Measurements from ENCODE around the gene NCS1. TPM values are rescaled to one million over a fixed set of nuclear protein-coding genes. Genes with fewer than 3 reads are reported as not detected.
"Not testable (repeated sequence)": the region's sequence is repeated elsewhere in the genome, so short reads cannot be mapped to it uniquely, and the experiment has no call there.

NCS1 gene
- total RNA-seq, 2 donors from 2014 or later: 14.0 to 30.4 TPM

DNA sequence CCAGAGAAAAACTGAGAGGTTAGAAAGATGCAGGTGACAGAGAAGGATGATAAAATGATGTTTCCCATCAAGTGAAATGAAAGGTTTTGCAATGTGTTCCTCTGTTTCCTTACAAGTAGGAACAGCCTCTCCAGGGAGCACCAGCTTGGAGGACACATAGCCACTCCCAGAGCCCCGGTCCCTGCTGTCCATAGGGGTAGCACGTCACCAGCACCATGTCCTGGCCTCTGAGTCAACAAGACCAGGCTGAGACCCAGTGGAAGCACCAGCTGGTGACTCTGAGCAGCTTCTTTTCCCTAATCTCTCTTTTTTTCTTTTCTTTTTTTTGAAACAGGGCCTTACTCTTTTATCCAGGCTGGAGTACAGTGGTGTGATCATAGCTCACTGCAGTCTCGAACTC, 73.9 kb downstream of the NCS1 start:
- H3K27ac Mint-ChIP-seq: no peak overlapping the region
- ATAC-seq (replicated peaks): no peak
- H3K4me1 Mint-ChIP-seq: peaks cover 9% of the 10 kb centered on the region
- H3K27me3 Mint-ChIP-seq: no peaks in the 10 kb centered on the region
- H3K9me3 Mint-ChIP-seq: no peaks in the 10 kb centered on the region
- H3K36me3 Mint-ChIP-seq (ENCODE audit: low read depth): no peaks in the 10 kb centered on the region
- no peak overlapping the region for H3K4me3 Mint-ChIP-seq

DNA sequence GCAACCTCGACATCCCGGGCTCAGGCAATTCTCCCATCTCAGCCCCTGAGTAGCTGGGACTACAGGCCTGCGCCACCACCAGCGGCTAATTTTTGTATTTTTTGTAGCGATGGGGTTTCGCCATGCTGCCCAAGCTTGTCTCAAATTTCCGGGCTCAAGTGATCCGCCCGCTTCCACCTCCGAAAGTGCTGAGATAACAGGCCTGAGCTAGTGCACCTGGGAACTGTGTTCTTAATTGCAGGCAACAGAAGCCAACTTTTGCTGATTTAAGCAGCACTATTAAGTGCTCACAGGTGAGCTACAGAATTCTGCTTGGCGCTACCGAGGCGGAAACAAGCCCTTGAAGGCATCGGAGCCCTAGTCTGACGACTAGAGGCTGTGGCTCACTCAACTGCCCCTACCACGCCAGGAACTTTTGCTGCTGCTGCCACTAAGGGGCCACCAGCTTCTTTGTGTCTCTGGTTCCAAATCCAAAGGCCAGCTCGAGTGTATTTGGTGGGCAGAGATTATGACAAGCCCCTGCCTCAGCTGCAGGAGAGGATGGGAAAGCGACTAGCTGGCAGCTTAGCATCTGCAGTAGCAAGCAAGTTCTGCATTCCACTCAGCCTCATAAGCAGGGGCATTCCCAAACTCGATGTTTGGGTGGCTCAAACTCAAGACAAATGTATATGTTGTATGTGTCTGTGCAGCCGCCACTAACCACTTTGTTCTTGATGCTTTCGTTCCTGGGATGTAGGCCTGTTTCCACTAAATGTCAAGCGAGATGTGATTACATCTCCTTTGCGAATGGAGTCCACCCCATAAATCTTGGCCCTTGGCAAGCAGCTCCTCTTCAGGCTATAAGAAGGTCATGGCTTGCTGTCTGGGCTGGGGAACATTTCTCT, 82.8 kb downstream of the NCS1 start:
- H3K9me3 Mint-ChIP-seq: no peaks in the 10 kb centered on the region

GRCh38 chr9:130255631-130256134, 83.5 kb downstream of the NCS1 start:
- Mint-ChIP-seq H3K27me3 (peaks cover 17% of the 10 kb centered on the region), H3K4me1 (no peaks in the 10 kb centered on the region), H3K9me3 (no peaks in the 10 kb centered on the region), H3K36me3 (ENCODE audit: low read depth) (no peaks in the 10 kb centered on the region), H3K27ac (no peak overlapping the region), H3K4me3 (no peak overlapping the region)
- ATAC-seq (replicated peaks): no peak

More for the DNA sequence above, 82.8 kb downstream of the NCS1 start:
- H3K4me1 Mint-ChIP-seq: no peaks in the 10 kb centered on the region
- H3K4me3 Mint-ChIP-seq: no peak overlapping the region
- no peaks in the 10 kb centered on the region for H3K36me3 Mint-ChIP-seq (ENCODE audit: low read depth)
- H3K27me3 Mint-ChIP-seq: peaks cover 12% of the 10 kb centered on the region
- H3K27ac Mint-ChIP-seq: no peak overlapping the region
- ATAC-seq (replicated peaks): no peak

- H3K9me3 Mint-ChIP-seq: no peaks in the 10 kb centered on the region
- no peaks in the 10 kb centered on the region for H3K36me3 Mint-ChIP-seq (ENCODE audit: low read depth)
- no peak overlapping the region for H3K4me3 Mint-ChIP-seq
- H3K27me3 Mint-ChIP-seq: peaks cover 17% of the 10 kb centered on the region
- no peaks in the 10 kb centered on the region for H3K4me1 Mint-ChIP-seq
- ATAC-seq (replicated peaks): no peak
- no peak overlapping the region for H3K27ac Mint-ChIP-seq
Observed at GRCh38 chr9:130256644-130257043, 84.4 kb downstream of the NCS1 start.

- H3K27ac Mint-ChIP-seq; H3K4me1 Mint-ChIP-seq; H3K36me3 Mint-ChIP-seq (ENCODE audit: low read depth); H3K4me3 Mint-ChIP-seq; H3K9me3 Mint-ChIP-seq; ATAC-seq (replicated peaks): not testable (repeated sequence)
- peaks cover 21% of the 10 kb centered on the region for H3K27me3 Mint-ChIP-seq
Observed at GRCh38 chr9:130258137-130258536, 85.9 kb downstream of the NCS1 start.

GRCh38 chr9:130259044-130259443, 86.8 kb downstream of the NCS1 start:
- Mint-ChIP-seq H3K36me3 (ENCODE audit: low read depth) (no peaks in the 10 kb centered on the region), H3K4me3 (no peak overlapping the region), H3K4me1 (no peaks in the 10 kb centered on the region), H3K27me3 (peaks cover 28% of the 10 kb centered on the region), H3K9me3 (no peaks in the 10 kb centered on the region), H3K27ac (no peak overlapping the region)
- ATAC-seq (replicated peaks): no peak

- no peaks in the 10 kb centered on the region for H3K9me3 Mint-ChIP-seq
- no peaks in the 10 kb centered on the region for H3K36me3 Mint-ChIP-seq (ENCODE audit: low read depth)
- ATAC-seq (replicated peaks): no peak
- H3K4me1 Mint-ChIP-seq: peaks cover 4% of the 10 kb centered on the region
- peaks cover 40% of the 10 kb centered on the region for H3K27me3 Mint-ChIP-seq
- H3K27ac Mint-ChIP-seq: no peak overlapping the region
- no peak overlapping the region for H3K4me3 Mint-ChIP-seq
Observed at GRCh38 chr9:130260816-130261765, 88.9 kb downstream of the NCS1 start.

GRCh38 chr9:130262061-130262745, 90.0 kb downstream of the NCS1 start:
- peaks cover 46% of the 10 kb centered on the region for H3K27me3 Mint-ChIP-seq
- no peaks in the 10 kb centered on the region for H3K9me3 Mint-ChIP-seq
- no peaks in the 10 kb centered on the region for H3K36me3 Mint-ChIP-seq (ENCODE audit: low read depth)
- H3K4me3 Mint-ChIP-seq: no peak overlapping the region
- no peak overlapping the region for H3K27ac Mint-ChIP-seq
- no peak for ATAC-seq (replicated peaks)
- peaks cover 4% of the 10 kb centered on the region for H3K4me1 Mint-ChIP-seq

- no peaks in the 10 kb centered on the region for H3K36me3 Mint-ChIP-seq (ENCODE audit: low read depth)
- H3K4me3 Mint-ChIP-seq: no peak overlapping the region
- peaks cover 52% of the 10 kb centered on the region for H3K27me3 Mint-ChIP-seq
- H3K4me1 Mint-ChIP-seq: peaks cover 4% of the 10 kb centered on the region
- H3K9me3 Mint-ChIP-seq: no peaks in the 10 kb centered on the region
- ATAC-seq (replicated peaks): no peak
- H3K27ac Mint-ChIP-seq: no peak overlapping the region
Observed at GRCh38 chr9:130262771-130263170, 90.6 kb downstream of the NCS1 start.

- no peak for ATAC-seq (replicated peaks)
- H3K9me3 Mint-ChIP-seq: no peaks in the 10 kb centered on the region
- H3K4me3 Mint-ChIP-seq: no peak overlapping the region
- H3K27me3 Mint-ChIP-seq: peaks cover 54% of the 10 kb centered on the region
- no peaks in the 10 kb centered on the region for H3K36me3 Mint-ChIP-seq (ENCODE audit: low read depth)
- H3K27ac Mint-ChIP-seq: no peak overlapping the region
- H3K4me1 Mint-ChIP-seq: peaks cover 4% of the 10 kb centered on the region
Observed at GRCh38 chr9:130263601-130264413, 91.6 kb downstream of the NCS1 start.

DNA sequence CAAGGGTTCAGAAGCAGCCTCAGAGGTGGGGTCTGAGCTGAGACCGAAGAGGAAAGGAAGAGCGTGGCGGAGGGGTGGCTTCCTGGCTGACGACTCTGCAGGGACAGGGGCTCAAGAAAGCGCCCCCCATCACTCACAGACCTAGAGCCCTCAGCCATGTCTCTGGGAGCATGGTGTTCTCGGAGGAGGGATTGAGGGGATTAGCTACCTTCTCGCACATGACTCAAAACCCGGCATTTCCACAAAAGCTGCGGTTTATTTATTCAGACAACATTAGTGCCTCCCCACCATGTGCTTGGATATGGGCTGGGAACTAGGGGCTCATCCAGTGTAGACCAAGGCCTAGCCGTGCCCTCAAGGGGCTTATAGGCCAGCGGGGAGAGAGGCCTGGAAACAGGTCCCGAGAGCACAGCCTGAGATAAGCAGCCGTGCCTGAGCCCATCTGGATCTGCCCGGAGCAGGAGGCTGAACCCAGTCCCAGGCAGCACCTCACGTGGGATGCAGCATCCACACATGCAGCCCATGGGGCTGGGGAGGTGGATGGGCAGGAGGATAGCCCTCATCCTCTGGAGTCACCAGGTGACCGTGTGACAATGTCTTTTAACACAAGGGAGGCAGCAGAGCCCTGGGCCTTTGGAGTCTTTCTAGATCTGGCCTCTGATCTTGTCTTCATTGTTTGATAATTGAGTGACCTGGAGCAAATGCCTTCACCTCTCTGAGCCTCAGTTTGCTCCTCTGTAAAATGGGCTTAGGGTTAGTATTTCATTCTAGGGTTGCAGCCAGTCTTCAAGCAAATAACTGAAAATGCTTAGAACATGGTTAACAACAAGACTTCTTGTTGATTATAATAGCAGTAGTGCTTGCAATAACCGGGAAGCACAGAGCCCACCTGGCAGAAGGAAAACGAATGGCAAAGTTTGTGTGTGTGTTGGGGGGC, 92.5 kb downstream of the NCS1 start:
- Mint-ChIP-seq H3K4me3 (no peak overlapping the region), H3K27me3 (peaks cover 52% of the 10 kb centered on the region), H3K9me3 (no peaks in the 10 kb centered on the region)

GRCh38 chr9:130265431-130266235, 93.4 kb downstream of the NCS1 start, which contains the start of gene HMCN2:
TSS of gene HMCN2 (plus strand) at chr9:130265760. CDS start at chr9:130265879, 119 bp downstream.
- no peak within 1 kb of the TSS for H3K4me3 Mint-ChIP-seq
- no peak within 1 kb of the TSS for H3K27ac Mint-ChIP-seq
- peaks cover 48% of the 10 kb centered on the region for H3K27me3 Mint-ChIP-seq
- no peaks in the 10 kb centered on the region for H3K9me3 Mint-ChIP-seq
- no peak for ATAC-seq (replicated peaks)
- no peaks in the 10 kb centered on the region for H3K36me3 Mint-ChIP-seq (ENCODE audit: low read depth)
- peaks cover 4% of the 10 kb centered on the region for H3K4me1 Mint-ChIP-seq

More for the DNA sequence above, 92.5 kb downstream of the NCS1 start:
- Mint-ChIP-seq H3K36me3 (ENCODE audit: low read depth) (no peaks in the 10 kb centered on the region), H3K27ac (no peak overlapping the region), H3K4me1 (peaks cover 4% of the 10 kb centered on the region)
- ATAC-seq (replicated peaks): no peak
